Tibial nerve (tissue), 4 donors: ENCODE data around the gene BYSL.

Experiments
- CTCF ChIP-seq, 5 experiments: fragments of 200-600 bp in 3 of 5; fragments of 450-650 bp in 2 of 5; sonication (generic) in 3 of 5; IDR thresholded peaks; one replicate each; pipeline ENCODE4 v1.5.1; 2016 to 2019; ENCODE audit warnings: antibody characterized with exemption in 5 of 5, mild to moderate bottlenecking in 3 of 5, moderate library complexity in 2 of 5
- EP300 ChIP-seq, 2 donors: sonication (generic); formaldehyde crosslinking; IDR thresholded peaks; one replicate each; pipeline ENCODE4 v1.6.1; 2017; ENCODE audit warnings: antibody characterized with exemption in 2 of 2, mild to moderate bottlenecking in 1 of 2
- POLR2A ChIP-seq, 2 donors: fragments of 450-650 bp; IDR thresholded peaks; one replicate each; pipeline ENCODE4 v1.6.1; 2017; ENCODE audit warnings: antibody characterized with exemption in 2 of 2, mild to moderate bottlenecking in 2 of 2, moderate library complexity in 2 of 2

- TF ChIP-seq CTCF (IDR thresholded peaks at IDR 0.05) (no peak), POLR2A (IDR thresholded peaks at IDR 0.05) (no peak), EP300 (IDR thresholded peaks at IDR 0.05) (no peak)
These were observed 34.1 kb downstream of the BYSL start for GRCh38 chr6:41955412-41955811.
